MV-4-11 (cell line): Measurements from ENCODE around the gene UGT2B7.

Experiments used
- DNase-seq: peaks from one replicate; lab custom pipeline; 2025; lab: John Stamatoyannopoulos, UW

Gene UGT2B7

DNA sequence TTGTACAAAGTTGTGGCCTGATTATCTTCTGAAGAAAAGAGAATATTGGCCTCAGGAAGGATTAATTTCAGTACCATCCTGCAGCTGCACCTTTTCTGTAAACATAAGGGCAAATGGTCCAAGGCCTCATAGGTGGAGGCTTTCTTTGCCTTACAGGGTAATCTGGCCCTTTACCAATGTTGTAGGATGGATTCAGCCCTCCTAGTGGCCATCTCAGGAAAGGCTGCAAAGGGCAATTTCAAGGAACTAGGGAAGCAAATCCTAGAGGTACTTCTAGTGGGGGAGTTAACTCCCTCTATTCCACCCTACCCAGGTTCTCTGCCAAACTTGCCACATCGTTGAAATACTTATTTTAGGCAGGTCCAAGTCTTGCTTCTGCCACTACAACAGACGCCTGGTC lies 60.6 kb downstream of the UGT2B7 start:
- DNase-seq = no peak
